Measurements from ENCODE around the gene HIPK2. TPM values are rescaled to one million over a fixed set of nuclear protein-coding genes. Genes with fewer than 3 reads are reported as not detected.
A peak's percentile ranks its signal among the peaks of the same experiment; 100 is the strongest.

The HIPK2 gene
- total RNA-seq, 2 experiments from 2014 or later, result 6.2 to 7.9 TPM

- Histone ChIP-seq H4K20me1 (ENCODE audit: insufficient read depth, low read length) (no peaks in the 10 kb centered on the region), H3K4me2 (ENCODE audit: low read length) (no peak overlapping the region), H3K4me1 (ENCODE audit: insufficient read depth, low read length, poor library complexity, severe bottlenecking) (peaks cover 11% of the 10 kb centered on the region), H3K79me2 (ENCODE audit: insufficient read depth, low read depth, low read length) (no peaks in the 10 kb centered on the region), H3K36me3 (ENCODE audit: insufficient read depth, low read length) (no peaks in the 10 kb centered on the region), H3K27ac (ENCODE audit: low read depth, low read length, poor library complexity, severe bottlenecking) (no peak overlapping the region), H2AFZ (ENCODE audit: low read length) (no peak overlapping the region), H3K9me3 (ENCODE audit: low read length) (no peaks in the 10 kb centered on the region), H3K9me2 (ENCODE audit: insufficient read depth, low read length) (no peaks in the 10 kb centered on the region), H3K4me3 (ENCODE audit: low read depth, low read length, poor library complexity, severe bottlenecking) (no peak overlapping the region)
- ChIA-PET POLR2A (interaction anchor here (0.7 to 0.9 kb wide), 2 partner anchors 12 to 363 kb away, joined by 3 read pairs; no protein-coding TSS in a partner anchor), CTCF (ENCODE audit: unreplicated experiment) (no interaction called here)
- TF ChIP-seq CTCF (conservative IDR thresholded peaks at IDR 0.05; ENCODE audit: low read length) (no peak), EZH2phosphoT487 (IDR thresholded peaks at IDR 0.05; ENCODE audit: borderline replicate concordance, low read depth, low read length) (no peak)
- DNase-seq (ENCODE audit: low spot score), result no peak
- no TSS peak for BruUV-seq (replicated peaks)
- intact Hi-C loops (cut with micrococcal nuclease; ENCODE audit: unreplicated experiment), result loop anchor here (10.0 kb wide), 1 partner anchor 125 kb away; no protein-coding TSS in a partner anchor
Measured at GRCh38 chr7:139629392-139630082, 148.3 kb downstream of the HIPK2 start.

DNA sequence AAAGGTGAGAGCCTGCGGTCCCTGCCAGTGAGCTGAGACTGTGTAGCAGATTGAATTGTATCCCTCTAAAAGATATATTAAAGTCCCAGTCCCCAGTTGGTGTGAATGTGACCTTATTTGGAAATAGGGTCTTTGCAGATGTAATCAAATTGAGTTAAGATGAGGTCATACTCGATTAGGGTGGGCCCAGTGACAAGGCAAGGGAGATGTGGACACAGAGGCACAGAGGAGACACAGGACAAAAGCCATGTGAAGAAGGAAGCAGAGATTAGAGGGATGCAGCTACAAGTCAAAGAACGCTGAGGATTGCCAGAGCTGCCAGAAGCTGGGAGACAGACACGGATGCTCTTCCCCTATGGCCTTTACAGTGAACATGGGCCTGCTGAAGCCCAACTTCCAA lies 150.0 kb downstream of the HIPK2 start:
- ChIA-PET POLR2A (no interaction called here), CTCF (ENCODE audit: unreplicated experiment) (interaction anchor here (0.7 kb wide), 1 partner anchor 9 kb away, joined by 3 read pairs; no protein-coding TSS in a partner anchor)
- BruUV-seq (replicated peaks), result no TSS peak
- Histone ChIP-seq H3K27ac (ENCODE audit: low read depth, low read length, poor library complexity, severe bottlenecking) (no peak overlapping the region), H3K79me2 (ENCODE audit: insufficient read depth, low read depth, low read length) (no peaks in the 10 kb centered on the region), H3K9me2 (ENCODE audit: insufficient read depth, low read length) (no peaks in the 10 kb centered on the region), H2AFZ (ENCODE audit: low read length) (no peak overlapping the region), H4K20me1 (ENCODE audit: insufficient read depth, low read length) (no peaks in the 10 kb centered on the region), H3K9me3 (ENCODE audit: low read length) (no peaks in the 10 kb centered on the region), H3K4me3 (ENCODE audit: low read depth, low read length, poor library complexity, severe bottlenecking) (no peak overlapping the region), H3K36me3 (ENCODE audit: insufficient read depth, low read length) (no peaks in the 10 kb centered on the region), H3K4me2 (ENCODE audit: low read length) (no peak overlapping the region), H3K4me1 (ENCODE audit: insufficient read depth, low read length, poor library complexity, severe bottlenecking) (peaks cover 11% of the 10 kb centered on the region)
- DNase-seq (ENCODE audit: low spot score), result no peak
- TF ChIP-seq EZH2phosphoT487 (IDR thresholded peaks at IDR 0.05; ENCODE audit: borderline replicate concordance, low read depth, low read length) (no peak), CTCF (conservative IDR thresholded peaks at IDR 0.05; ENCODE audit: low read length) (no peak)
- intact Hi-C loops (cut with micrococcal nuclease; ENCODE audit: unreplicated experiment), result loop anchor here (10.0 kb wide), 1 partner anchor 123 kb away; no protein-coding TSS in a partner anchor

GRCh38 chr7:139626817-139627216 lies 151.0 kb downstream of the HIPK2 start:
- ChIA-PET CTCF (ENCODE audit: unreplicated experiment) (no interaction called here), POLR2A (no interaction called here)
- H3K79me2 ChIP-seq (ENCODE audit: insufficient read depth, low read depth, low read length), result no peaks in the 10 kb centered on the region
- H3K4me2 ChIP-seq (ENCODE audit: low read length), result no peak overlapping the region
- H2AFZ ChIP-seq (ENCODE audit: low read length), result no peak overlapping the region
- no peaks in the 10 kb centered on the region for H4K20me1 ChIP-seq (ENCODE audit: insufficient read depth, low read length)
- intact Hi-C loops (cut with micrococcal nuclease; ENCODE audit: unreplicated experiment), result loop anchor here (10.0 kb wide), 1 partner anchor 122 kb away; no protein-coding TSS in a partner anchor
- no peak overlapping the region for H3K4me3 ChIP-seq (ENCODE audit: low read depth, low read length, poor library complexity, severe bottlenecking)
- no peaks in the 10 kb centered on the region for H3K9me2 ChIP-seq (ENCODE audit: insufficient read depth, low read length)
- no TSS peak for BruUV-seq (replicated peaks)
- no peaks in the 10 kb centered on the region for H3K36me3 ChIP-seq (ENCODE audit: insufficient read depth, low read length)
- no peaks in the 10 kb centered on the region for H3K9me3 ChIP-seq (ENCODE audit: low read length)
- DNase-seq (ENCODE audit: low spot score), result peak; percentile 17
- TF ChIP-seq CTCF (conservative IDR thresholded peaks at IDR 0.05; ENCODE audit: low read length) (no peak), EZH2phosphoT487 (IDR thresholded peaks at IDR 0.05; ENCODE audit: borderline replicate concordance, low read depth, low read length) (no peak)
- peaks cover 11% of the 10 kb centered on the region for H3K4me1 ChIP-seq (ENCODE audit: insufficient read depth, low read length, poor library complexity, severe bottlenecking)
- no peak overlapping the region for H3K27ac ChIP-seq (ENCODE audit: low read depth, low read length, poor library complexity, severe bottlenecking)
